Omental fat pad (tissue), 4 donors: Measurements from ENCODE around the gene AHNAK2. TPM values are rescaled to one million over a fixed set of nuclear protein-coding genes. Genes with fewer than 3 reads are reported as not detected.
A peak's percentile ranks its signal among the peaks of the same experiment; 100 is the strongest.

ENCODE experiments used
- ATAC-seq: fragments of 150-250 bp; one replicate; pipeline ENCODE4 v1.9.1; 2016; ENCODE audit warnings: mild to moderate bottlenecking, moderate library complexity; ENCODE audit not compliant: low FRiP score
- DNase-seq: peaks from one replicate; pipeline ENCODE4 v3.0.0-alpha.2; 2019; ENCODE audit warnings: low spot score
- total RNA-seq, 4 donors: library from RNA; depleted of rRNA; stranded (reverse); fragments of >200 nt; gene quantifications; one replicate each; pipeline ENCODE4 v1.1.0, GENCODE V29; 2016
- TF ChIP-seq, protein P1 (sequence below), 3 donors: fragments of 450-650 bp; IDR thresholded peaks; one replicate each; pipeline ENCODE4 v1.5.1; 2016 to 2017; ENCODE audit warnings: antibody characterized with exemption in 3 of 3, mild to moderate bottlenecking in 3 of 3, moderate library complexity in 2 of 3

Gene AHNAK2
- total RNA-seq, 4 donors from 2014 or later, result 18.6 to 44.5 (median 34.2) TPM

GRCh38 chr14:104975481-104976197, 2.5 kb downstream of the AHNAK2 start:
- no peak for ATAC-seq
- TF ChIP-seq, protein P1, sequence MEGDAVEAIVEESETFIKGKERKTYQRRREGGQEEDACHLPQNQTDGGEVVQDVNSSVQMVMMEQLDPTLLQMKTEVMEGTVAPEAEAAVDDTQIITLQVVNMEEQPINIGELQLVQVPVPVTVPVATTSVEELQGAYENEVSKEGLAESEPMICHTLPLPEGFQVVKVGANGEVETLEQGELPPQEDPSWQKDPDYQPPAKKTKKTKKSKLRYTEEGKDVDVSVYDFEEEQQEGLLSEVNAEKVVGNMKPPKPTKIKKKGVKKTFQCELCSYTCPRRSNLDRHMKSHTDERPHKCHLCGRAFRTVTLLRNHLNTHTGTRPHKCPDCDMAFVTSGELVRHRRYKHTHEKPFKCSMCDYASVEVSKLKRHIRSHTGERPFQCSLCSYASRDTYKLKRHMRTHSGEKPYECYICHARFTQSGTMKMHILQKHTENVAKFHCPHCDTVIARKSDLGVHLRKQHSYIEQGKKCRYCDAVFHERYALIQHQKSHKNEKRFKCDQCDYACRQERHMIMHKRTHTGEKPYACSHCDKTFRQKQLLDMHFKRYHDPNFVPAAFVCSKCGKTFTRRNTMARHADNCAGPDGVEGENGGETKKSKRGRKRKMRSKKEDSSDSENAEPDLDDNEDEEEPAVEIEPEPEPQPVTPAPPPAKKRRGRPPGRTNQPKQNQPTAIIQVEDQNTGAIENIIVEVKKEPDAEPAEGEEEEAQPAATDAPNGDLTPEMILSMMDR (IDR thresholded peaks at IDR 0.05), result no peak
- no peak for DNase-seq

DNA sequence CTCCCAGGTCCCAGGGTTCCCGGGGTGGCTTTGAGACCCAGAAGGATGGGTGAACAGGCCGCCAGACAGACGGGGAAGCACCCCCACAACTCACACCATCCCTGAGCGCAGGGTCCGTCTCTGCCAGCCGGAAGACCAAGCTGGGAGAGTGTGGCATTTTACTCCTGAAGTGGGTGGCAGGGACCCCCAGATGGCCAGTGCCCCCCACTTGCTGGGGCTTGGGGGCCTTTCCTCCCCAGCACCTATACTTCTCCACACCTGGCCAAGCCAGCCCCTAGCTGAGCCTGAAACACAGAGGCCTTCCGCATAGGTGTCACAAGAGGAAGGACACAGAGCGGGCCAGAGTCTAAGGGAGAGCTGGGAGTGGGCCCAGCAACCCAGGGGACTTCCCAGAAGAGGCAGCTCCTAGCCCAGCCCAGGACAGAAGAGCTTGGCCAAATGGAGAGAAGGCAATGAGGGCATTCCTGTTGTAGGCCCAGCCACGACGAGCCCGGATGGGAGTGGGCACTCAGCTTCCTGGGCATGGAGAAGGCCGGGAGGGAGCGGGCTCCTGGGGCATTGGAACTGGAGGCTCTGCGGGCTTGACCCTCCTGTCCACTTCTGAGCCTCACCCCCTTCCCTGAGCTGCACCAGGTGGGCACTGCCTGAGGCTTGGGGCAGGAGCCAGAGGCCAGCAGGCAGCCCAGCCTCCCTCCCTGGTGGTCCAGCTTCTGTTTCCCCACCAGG, 3.3 kb downstream of the AHNAK2 start:
- DNase-seq (no peak), ATAC-seq (no peak)
- TF ChIP-seq, protein P1 (IDR thresholded peaks at IDR 0.05), result no peak

DNA sequence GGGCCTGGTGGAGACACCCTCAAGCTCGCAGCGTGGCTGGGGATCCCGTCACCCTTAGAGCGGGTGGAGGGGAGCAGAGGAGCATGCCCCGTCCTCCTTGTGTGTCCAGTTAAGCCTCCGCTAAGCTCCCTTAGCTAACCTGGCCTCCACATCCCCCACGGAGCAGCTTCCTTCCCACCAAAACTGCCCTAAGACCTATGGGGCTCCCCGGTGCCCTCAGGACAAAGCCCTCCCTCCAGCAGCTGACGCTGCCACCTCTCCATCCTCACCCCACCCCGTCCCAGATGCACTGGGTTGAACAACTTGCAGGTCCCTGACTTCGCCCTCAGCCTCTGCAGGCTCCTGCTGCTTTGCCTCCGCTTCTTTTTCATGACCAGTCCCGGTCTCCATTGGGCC, 4.0 kb downstream of the AHNAK2 start:
- TF ChIP-seq, protein P1 (IDR thresholded peaks at IDR 0.05), result no peak
- DNase-seq (no peak), ATAC-seq (no peak)

GRCh38 chr14:104973385-104974145, 4.6 kb downstream of the AHNAK2 start:
- DNase-seq, result no peak
- ATAC-seq, result peak; percentile 71

DNA sequence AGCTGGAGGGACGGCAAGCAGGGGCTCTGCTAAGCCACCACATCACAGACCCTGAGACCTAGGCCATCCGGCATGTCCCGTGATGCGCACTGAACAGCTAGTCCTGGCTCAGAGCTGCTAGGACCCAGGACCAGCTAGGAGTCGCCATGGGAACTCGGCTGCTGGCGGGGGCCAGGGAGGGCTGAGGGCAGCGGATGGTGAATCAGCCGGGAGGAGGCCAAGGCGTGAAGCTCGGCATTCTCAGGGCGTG, 5.1 kb downstream of the AHNAK2 start:
- DNase-seq (no peak), ATAC-seq (no peak)
- TF ChIP-seq, protein P1 (IDR thresholded peaks at IDR 0.05), result no peak

More at GRCh38 chr14:104973385-104974145, 4.6 kb downstream of the AHNAK2 start:
- TF ChIP-seq, protein P1 (IDR thresholded peaks at IDR 0.05), result no peak

DNA sequence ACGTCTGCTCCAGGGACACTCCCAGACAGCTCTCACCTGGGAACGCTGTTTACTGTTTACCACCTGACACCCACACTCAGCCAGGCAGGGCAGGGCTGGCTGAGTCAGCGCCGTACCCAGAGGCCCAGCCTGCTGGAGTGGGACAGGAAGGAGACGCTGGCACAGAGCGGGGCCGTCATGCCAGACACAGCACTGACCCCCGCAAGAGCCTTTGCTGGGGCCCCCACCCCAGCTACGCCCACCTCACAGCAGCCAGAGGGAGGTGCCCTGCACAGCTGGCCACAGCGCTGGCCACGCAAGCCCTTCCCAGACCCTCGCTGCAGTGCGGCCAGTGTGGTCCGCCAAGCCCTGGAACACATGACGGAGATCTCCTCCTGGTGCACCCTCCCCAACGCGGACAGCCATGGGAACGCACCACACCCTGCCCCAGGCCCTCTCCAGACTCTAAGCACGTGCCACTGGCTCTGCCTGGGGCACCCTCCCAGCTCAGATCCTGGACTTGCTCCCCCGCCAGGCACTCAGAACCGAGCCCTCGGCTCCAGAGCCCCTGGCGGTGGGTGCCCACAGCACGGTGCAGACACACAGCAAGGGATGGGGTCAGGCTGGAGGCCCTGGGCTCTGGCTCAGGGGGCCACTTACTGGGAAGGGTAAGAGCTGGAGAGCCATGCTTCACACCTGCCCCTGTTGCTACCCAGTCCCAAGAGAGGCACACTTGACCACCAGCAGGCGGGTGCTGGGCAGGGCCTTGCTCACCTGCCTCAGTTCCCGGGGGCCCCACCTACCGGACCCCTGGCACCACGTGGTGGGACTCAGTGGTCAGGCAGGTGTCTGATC, 5.7 kb downstream of the AHNAK2 start:
- DNase-seq (no peak), ATAC-seq (peak; percentile 48)
- TF ChIP-seq, protein P1 (IDR thresholded peaks at IDR 0.05), result no peak
